HepG2 (cell line): ENCODE data around the gene TRIM59. TPM values are rescaled to one million over a fixed set of nuclear protein-coding genes. Genes with fewer than 3 reads are reported as not detected.

ENCODE experiments used
- ATAC-seq: fragments of 200-7000 bp; cut with Tn5 transposase; 3 replicates; pipeline ENCODE4 v1.9.1; 2020; ENCODE audit warnings: mild to moderate bottlenecking, moderate library complexity
- BruUV-seq: library from RNA; stranded (reverse); fragments of 400-500 nt; replicated peaks from 2 replicates; lab custom pipeline; 2021; lab: Mats Ljungman, UMichigan
- CTCF ChIA-PET: fragments of 300-600 bp; formaldehyde crosslinking; extraction: SDS; loops from one replicate; lab custom pipeline; 2021; ENCODE audit warnings: low total read pairs, inconsistent platforms, low intra/inter-chr PET ratio; lab: Yijun Ruan, JAX
- POLR2A ChIA-PET: fragments of 350-600 bp; sonication (Branson Sonifier 250); formaldehyde crosslinking; loops from one replicate; lab custom pipeline; 2020; ENCODE audit warnings: antibody characterized with exemption, inconsistent platforms; lab: Yijun Ruan, JAX
- DNase-seq: peaks from one replicate; pipeline ENCODE4 v3.0.0-alpha.2; 2015; ENCODE audit warnings: low spot score
- FAIRE-seq: peaks from 3 replicates; lab custom pipeline; 2011; peaks lifted over from hg19 to GRCh38; lab: Jason Lieb, UNC
- H2AFZ ChIP-seq: one replicate; pipeline ENCODE4 v1.6.1; 2011; ENCODE audit warnings: low read length, inconsistent platforms
- H3K27ac ChIP-seq: fragments of 300-600 bp; 3 replicates; pipeline ENCODE4 v1.8.0; 2011; ENCODE audit warnings: mixed run types, mild to moderate bottlenecking, mixed read lengths, low read length, inconsistent platforms; ENCODE audit not compliant: insufficient read depth; ENCODE audit errors: extremely low read length
- H3K27me3 ChIP-seq, 2 experiments: fragments of 200-600 bp in 1 of 2; 2 replicates in 1 of 2; 3 replicates in 1 of 2; pipeline versions ENCODE4 v1.6.0 to v1.8.0; 2011; ENCODE audit warnings: low read length in 2 of 2, mild to moderate bottlenecking in 2 of 2, moderate library complexity in 2 of 2, inconsistent platforms in 1 of 2; ENCODE audit not compliant: insufficient read depth in 2 of 2, control insufficient read depth in 1 of 2
- H3K36me3 ChIP-seq, 2 experiments: fragments of 200-600 bp in 1 of 2; replicated peaks in 1 of 2; 2 replicates in 1 of 2; 3 replicates in 1 of 2; pipeline versions ENCODE4 v1.5.1 to v1.8.0; 2011; ENCODE audit warnings: low read length in 2 of 2, inconsistent platforms in 1 of 2; ENCODE audit not compliant: insufficient read depth in 2 of 2, control insufficient read depth in 1 of 2
- H3K4me1 ChIP-seq: 2 replicates; pipeline ENCODE4 v1.5.1; 2012; ENCODE audit warnings: low read length, inconsistent platforms; ENCODE audit not compliant: insufficient read depth
- H3K4me2 ChIP-seq: 2 replicates; pipeline ENCODE4 v1.6.0; 2011; ENCODE audit warnings: low read depth, low read length, inconsistent platforms
- H3K4me3 ChIP-seq, 3 experiments: fragments of 200-600 bp in 1 of 3; sonication (generic), shearing (Covaris generic) in 1 of 3; replicated peaks in 1 of 3; 2 replicates each; pipeline ENCODE4 v1.5.1; 2011 to 2016; ENCODE audit warnings: low read length in 3 of 3, inconsistent platforms in 2 of 3, low read depth in 2 of 3, mild to moderate bottlenecking in 2 of 3, control low read depth in 1 of 3, mixed read lengths in 1 of 3; ENCODE audit not compliant: insufficient read depth in 1 of 3
- H3K79me2 ChIP-seq: one replicate; pipeline ENCODE4 v1.6.1; 2011; ENCODE audit warnings: low read length, inconsistent platforms; ENCODE audit not compliant: insufficient read depth
- H3K9ac ChIP-seq: 2 replicates; pipeline ENCODE4 v1.6.0; 2011; ENCODE audit warnings: mild to moderate bottlenecking, low read depth, low read length, inconsistent platforms; ENCODE audit not compliant: insufficient read depth
- H3K9me3 ChIP-seq: 2 replicates; pipeline ENCODE4 v1.5.1; 2012; ENCODE audit warnings: mild to moderate bottlenecking, low read length
- H4K20me1 ChIP-seq: 2 replicates; pipeline ENCODE4 v1.6.0; 2011; ENCODE audit warnings: inconsistent platforms, mild to moderate bottlenecking, low read length, moderate library complexity; ENCODE audit not compliant: insufficient read depth
- FOXM1 ChIP-seq: sonication (generic); formaldehyde crosslinking; IDR thresholded peaks from 2 replicates; pipeline ENCODE4 v1.5.0; 2020; ENCODE audit warnings: missing genetic modification reagents
- NFYC ChIP-seq: IDR thresholded peaks from 2 replicates; pipeline ENCODE4 v1.6.1; 2016; ENCODE audit warnings: missing genetic modification reagents, missing compliant biosample characterization
- RFX1 ChIP-seq: fragments of 450-650 bp; IDR thresholded peaks from 2 replicates; pipeline ENCODE4 v1.6.1; 2017
- SETDB1 ChIP-seq: sonication (generic); formaldehyde crosslinking; IDR thresholded peaks from 2 replicates; pipeline ENCODE4 v1.5.1; 2020; ENCODE audit warnings: missing genetic modification reagents, mild to moderate bottlenecking, borderline replicate concordance
- SP4 ChIP-seq: sonication (generic); formaldehyde crosslinking; IDR thresholded peaks from 2 replicates; pipeline ENCODE4 v1.8.1; 2023; ENCODE audit warnings: mild to moderate bottlenecking, missing genetic modification reagents
- ZNF138 ChIP-seq: sonication (generic); formaldehyde crosslinking; IDR thresholded peaks from 2 replicates; pipeline ENCODE4 v1.5.0; 2020; ENCODE audit warnings: mild to moderate bottlenecking, low read depth, missing genetic modification reagents
- ZNF232 ChIP-seq: sonication (generic); formaldehyde crosslinking; IDR thresholded peaks from 2 replicates; pipeline ENCODE4 v1.4.0; 2020; ENCODE audit warnings: missing genetic modification reagents, borderline replicate concordance
- ZNF337 ChIP-seq: sonication (generic); formaldehyde crosslinking; IDR thresholded peaks from 2 replicates; pipeline ENCODE4 v1.5.1; 2020; ENCODE audit warnings: missing genetic modification reagents, low read depth, mild to moderate bottlenecking, borderline replicate concordance
- ZNF564 ChIP-seq: sonication (generic); formaldehyde crosslinking; IDR thresholded peaks from 2 replicates; pipeline ENCODE4 v1.8.1; 2023; ENCODE audit warnings: mild to moderate bottlenecking, missing genetic modification reagents
- ZNF746 ChIP-seq: sonication (generic); formaldehyde crosslinking; IDR thresholded peaks from 2 replicates; pipeline ENCODE4 v1.8.0; 2022; ENCODE audit warnings: mild to moderate bottlenecking, missing genetic modification reagents
- ZSCAN25 ChIP-seq: sonication (generic); formaldehyde crosslinking; IDR thresholded peaks from 2 replicates; pipeline ENCODE4 v1.8.0; 2022; ENCODE audit warnings: mild to moderate bottlenecking, missing genetic modification reagents
- in situ Hi-C: cut with HindIII; loops from 2 replicates; pipeline ENCODE4 v1.10.0; 2017; ENCODE audit warnings: low pct_unique_long_range_greater_than_20kb; ENCODE audit not compliant: extremely low pct_ligation_motif_present
- intact Hi-C: fragments of 100-400 bp; cut with micrococcal nuclease; formaldehyde crosslinking; loops from one replicate; pipeline ENCODE4 v1.10.0; 2022; ENCODE audit not compliant: unreplicated experiment
- polyA plus RNA-seq, 8 experiments: library from polyadenylated mRNA; depleted of rRNA in 3 of 8; stranded (reverse) in 7 of 8; unstranded in 1 of 8; fragments of >200 nt; fragmentation: Illumina TruSeq in 4 of 8; extraction: Trizol in 4 of 8; gene quantifications; 2 replicates each; pipeline versions ENCODE4 v1.2.1 to v1.2.3, GENCODE V29; 2011 to 2016; ENCODE audit warnings: low read depth in 4 of 8, missing spikeins in 1 of 8, mixed read lengths in 1 of 8; ENCODE audit not compliant: insufficient read depth in 1 of 8
- total RNA-seq, 5 experiments: library from RNA; depleted of rRNA; stranded (reverse); fragments of >200 nt; fragmentation: Illumina TruSeq; extraction: Trizol; gene quantifications; 2 replicates each; pipeline ENCODE4 v1.2.3, GENCODE V29; 2016; ENCODE audit warnings: low read depth in 1 of 5
- TF ChIP-seq, protein P1 (sequence below): sonication (generic); formaldehyde crosslinking; IDR thresholded peaks from 2 replicates; pipeline ENCODE4 v1.5.0; 2020; ENCODE audit warnings: missing genetic modification reagents
- TF ChIP-seq, protein P2 (sequence below): sonication (generic); formaldehyde crosslinking; IDR thresholded peaks from 2 replicates; pipeline ENCODE4 v1.8.1; 2023; ENCODE audit warnings: mild to moderate bottlenecking, moderate library complexity, missing genetic modification reagents
- TF ChIP-seq, protein P3 (sequence below): sonication (generic); formaldehyde crosslinking; IDR thresholded peaks from 2 replicates; pipeline ENCODE4 v1.5.1; 2020; ENCODE audit warnings: mild to moderate bottlenecking, moderate library complexity, missing genetic modification reagents

TRIM59 gene
- total and polyA plus RNA-seq, 2 of the 13 experiments (the other 11 are each of a cell fraction or from before 2014, with no cell fraction given): 1.3 to 3.2 TPM

DNA sequence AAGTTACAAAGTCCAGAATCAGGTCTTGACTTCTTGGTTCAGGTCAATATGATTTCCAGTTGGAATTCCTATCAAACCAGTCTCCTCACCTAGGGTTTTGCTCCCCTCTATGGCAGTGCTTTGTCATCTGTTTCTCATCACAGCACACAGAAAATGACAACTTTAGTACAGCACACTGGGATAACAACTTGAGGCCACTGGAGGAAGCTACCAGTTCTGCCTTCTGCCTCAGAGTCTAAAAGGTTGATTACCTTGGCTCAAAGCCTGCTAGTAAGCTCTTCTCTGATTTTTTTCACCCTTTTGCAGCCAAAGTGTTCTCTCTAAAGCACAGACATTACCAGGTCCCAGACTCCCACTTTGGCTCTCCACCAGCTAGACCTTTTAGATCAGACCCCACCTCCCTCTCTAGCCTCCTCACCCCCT lies 24.8 kb upstream of the TRIM59 start:
- Histone ChIP-seq H3K4me1 (no peaks in the 10 kb centered on the region), H2AFZ (no peak overlapping the region), H3K27ac (no peak overlapping the region), H3K36me3 (no peaks in the 10 kb centered on the region), H3K79me2 (no peaks in the 10 kb centered on the region), H3K4me3 (no peak overlapping the region), H3K9ac (no peak overlapping the region), H4K20me1 (no peaks in the 10 kb centered on the region), H3K9me3 (peaks cover 19% of the 10 kb centered on the region), H3K27me3 (no peaks in the 10 kb centered on the region), H3K4me2 (no peak overlapping the region)
- ATAC-seq (no peak), FAIRE-seq (no peak), DNase-seq (no peak)
- in situ Hi-C loops (no loop called here), intact Hi-C loops (no loop called here)
- ChIA-PET POLR2A (no interaction called here), CTCF (no interaction called here)
- no TSS peak for BruUV-seq
- no peak for TF ChIP-seq NFYC (CRISPR knock-in tag)
- TF ChIP-seq ZNF138 (CRISPR knock-in tag): no peak
- no peak for TF ChIP-seq ZNF232 (CRISPR knock-in tag)
- TF ChIP-seq, protein P1, sequence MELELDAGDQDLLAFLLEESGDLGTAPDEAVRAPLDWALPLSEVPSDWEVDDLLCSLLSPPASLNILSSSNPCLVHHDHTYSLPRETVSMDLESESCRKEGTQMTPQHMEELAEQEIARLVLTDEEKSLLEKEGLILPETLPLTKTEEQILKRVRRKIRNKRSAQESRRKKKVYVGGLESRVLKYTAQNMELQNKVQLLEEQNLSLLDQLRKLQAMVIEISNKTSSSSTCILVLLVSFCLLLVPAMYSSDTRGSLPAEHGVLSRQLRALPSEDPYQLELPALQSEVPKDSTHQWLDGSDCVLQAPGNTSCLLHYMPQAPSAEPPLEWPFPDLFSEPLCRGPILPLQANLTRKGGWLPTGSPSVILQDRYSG (CRISPR knock-in tag): no peak
- TF ChIP-seq ZNF746 (CRISPR knock-in tag): no peak
- no peak for TF ChIP-seq ZNF337 (CRISPR knock-in tag)
- TF ChIP-seq SETDB1 (CRISPR knock-in tag): no peak
- TF ChIP-seq ZNF564 (CRISPR knock-in tag): no peak
- TF ChIP-seq, protein P2, sequence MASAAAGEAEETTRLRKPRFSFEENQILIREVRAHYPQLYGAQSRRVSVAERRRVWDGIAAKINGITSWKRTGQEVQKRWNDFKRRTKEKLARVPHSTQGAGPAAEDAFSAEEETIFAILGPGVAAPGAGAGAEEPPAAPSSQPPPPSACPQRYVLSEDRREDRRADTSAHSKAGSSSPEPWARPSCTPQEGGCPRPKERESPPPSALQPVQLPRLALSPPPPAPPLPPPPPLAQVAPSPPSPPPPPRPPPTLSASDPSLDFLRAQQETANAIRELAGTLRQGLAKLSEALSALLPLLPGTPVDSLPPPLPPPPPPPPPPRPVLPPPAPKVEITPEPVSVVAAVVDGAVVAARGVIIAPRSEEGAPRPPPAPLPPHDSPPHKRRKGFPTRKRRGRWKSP (CRISPR knock-in tag): no peak
- TF ChIP-seq SP4 (CRISPR knock-in tag): no peak
- TF ChIP-seq RFX1: no peak
- TF ChIP-seq FOXM1 (CRISPR knock-in tag): no peak
- TF ChIP-seq, protein P3, sequence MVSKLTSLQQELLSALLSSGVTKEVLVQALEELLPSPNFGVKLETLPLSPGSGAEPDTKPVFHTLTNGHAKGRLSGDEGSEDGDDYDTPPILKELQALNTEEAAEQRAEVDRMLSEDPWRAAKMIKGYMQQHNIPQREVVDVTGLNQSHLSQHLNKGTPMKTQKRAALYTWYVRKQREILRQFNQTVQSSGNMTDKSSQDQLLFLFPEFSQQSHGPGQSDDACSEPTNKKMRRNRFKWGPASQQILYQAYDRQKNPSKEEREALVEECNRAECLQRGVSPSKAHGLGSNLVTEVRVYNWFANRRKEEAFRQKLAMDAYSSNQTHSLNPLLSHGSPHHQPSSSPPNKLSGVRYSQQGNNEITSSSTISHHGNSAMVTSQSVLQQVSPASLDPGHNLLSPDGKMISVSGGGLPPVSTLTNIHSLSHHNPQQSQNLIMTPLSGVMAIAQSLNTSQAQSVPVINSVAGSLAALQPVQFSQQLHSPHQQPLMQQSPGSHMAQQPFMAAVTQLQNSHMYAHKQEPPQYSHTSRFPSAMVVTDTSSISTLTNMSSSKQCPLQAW (CRISPR knock-in tag): no peak
- TF ChIP-seq ZSCAN25 (CRISPR knock-in tag): no peak
